Measurements from ENCODE around the gene PDE6A. TPM values are rescaled to one million over a fixed set of nuclear protein-coding genes. Genes with fewer than 3 reads are reported as not detected.

The PDE6A gene
- total RNA-seq, 4 donors from 2014 or later, result 0.04 to 3.8 (median 2.2) TPM

DNA sequence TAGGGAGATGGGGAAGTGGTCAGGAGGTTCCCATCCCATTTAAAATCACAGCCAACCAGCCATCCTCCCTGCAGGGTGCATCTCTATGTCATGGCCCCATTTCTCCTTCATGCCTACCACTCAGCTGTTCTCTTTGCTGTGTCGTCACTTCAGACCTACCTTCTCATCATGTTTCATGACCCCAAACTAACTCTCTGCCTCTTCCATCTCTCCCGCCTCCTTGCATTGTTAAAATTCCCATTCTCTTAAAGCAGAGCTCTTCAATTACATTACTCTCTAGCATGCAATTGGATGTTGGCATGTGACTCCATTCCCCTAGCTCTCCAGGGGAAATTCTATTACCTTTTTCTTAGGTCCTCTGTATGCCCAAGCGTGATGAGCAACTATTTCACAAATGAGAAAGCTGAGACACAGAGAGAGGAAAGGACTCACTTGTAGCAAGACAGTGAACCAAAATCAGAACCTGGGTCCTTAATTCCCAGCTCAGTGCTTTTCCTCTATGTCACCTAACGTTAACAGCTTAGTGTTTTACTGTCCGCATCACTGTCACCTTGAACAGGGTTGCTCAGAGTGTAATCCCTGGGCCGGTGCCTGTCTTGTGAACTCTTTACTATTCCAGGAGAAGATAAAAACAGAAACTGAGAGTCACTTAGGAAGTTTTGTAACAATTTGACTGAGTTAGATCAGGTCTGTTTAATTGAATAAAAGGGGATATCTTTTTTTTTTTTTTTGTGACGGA is 28.1 kb downstream of the PDE6A start:
- Histone ChIP-seq H3K9me3 (no peaks in the 10 kb centered on the region), H3K4me3 (no peak overlapping the region), H3K27me3 (no peaks in the 10 kb centered on the region), H3K27ac (no peak overlapping the region), H3K4me1 (peaks cover 6 to 58% (median 9%) of the 10 kb centered on the region in 3 donors), H3K36me3 (no peaks in the 10 kb centered on the region)
- 89 to 91% methylated on average over 7 of the region's 7 CpGs for WGBS, 2 donors
- TF ChIP-seq POLR2A (IDR thresholded peaks at IDR 0.05), result no peak
- TF ChIP-seq, protein P1, sequence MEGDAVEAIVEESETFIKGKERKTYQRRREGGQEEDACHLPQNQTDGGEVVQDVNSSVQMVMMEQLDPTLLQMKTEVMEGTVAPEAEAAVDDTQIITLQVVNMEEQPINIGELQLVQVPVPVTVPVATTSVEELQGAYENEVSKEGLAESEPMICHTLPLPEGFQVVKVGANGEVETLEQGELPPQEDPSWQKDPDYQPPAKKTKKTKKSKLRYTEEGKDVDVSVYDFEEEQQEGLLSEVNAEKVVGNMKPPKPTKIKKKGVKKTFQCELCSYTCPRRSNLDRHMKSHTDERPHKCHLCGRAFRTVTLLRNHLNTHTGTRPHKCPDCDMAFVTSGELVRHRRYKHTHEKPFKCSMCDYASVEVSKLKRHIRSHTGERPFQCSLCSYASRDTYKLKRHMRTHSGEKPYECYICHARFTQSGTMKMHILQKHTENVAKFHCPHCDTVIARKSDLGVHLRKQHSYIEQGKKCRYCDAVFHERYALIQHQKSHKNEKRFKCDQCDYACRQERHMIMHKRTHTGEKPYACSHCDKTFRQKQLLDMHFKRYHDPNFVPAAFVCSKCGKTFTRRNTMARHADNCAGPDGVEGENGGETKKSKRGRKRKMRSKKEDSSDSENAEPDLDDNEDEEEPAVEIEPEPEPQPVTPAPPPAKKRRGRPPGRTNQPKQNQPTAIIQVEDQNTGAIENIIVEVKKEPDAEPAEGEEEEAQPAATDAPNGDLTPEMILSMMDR (IDR thresholded peaks at IDR 0.05), result no peak
- intact Hi-C loops (cut with DNase I), result no loop called here
- no peak for DNase-seq

DNA sequence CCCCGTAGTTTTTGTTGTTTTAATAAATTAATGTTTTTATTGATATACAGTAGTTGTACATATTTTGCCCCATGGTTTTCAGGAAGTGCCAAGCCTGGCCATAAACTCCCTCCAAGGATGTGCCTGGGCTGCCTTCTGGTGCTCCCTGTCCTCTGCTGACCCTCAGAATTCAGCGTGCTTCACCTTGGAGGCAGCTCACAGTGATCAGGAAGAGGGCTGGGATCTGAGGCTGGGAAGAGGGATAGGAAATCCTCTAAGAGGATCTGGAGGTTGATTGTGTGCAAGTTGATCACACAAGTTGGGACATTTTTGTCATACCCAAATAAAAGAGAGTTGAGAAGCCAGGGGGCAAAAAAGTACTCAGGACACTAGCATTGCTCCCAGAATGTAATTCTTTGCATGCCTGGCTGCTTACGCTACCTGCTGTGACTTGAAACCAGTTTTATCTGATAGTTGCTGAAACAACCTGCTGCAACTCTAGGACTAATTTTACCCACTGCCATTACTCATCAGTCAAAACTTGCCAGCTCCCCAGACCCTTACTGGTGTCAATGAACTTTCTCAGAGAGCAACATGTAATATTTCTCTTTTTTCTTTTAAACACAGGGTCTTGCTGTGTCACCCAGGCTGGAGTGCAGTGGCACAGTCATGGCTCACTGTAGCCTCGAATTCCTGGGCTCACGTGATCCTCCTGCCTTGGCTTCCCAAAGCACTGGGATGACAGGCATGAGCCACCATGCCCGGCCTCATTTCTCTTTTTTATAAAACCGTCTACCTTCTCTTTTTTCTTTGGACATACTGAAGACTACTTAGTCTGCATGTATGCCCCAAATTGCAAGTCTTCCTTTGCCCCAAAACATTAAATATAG is 29.0 kb downstream of the PDE6A start:
- Histone ChIP-seq H3K27ac (peak overlapping the region in 2 of 4 donors; percentile 31 to 59), H3K4me3 (no peak overlapping the region)
- 61 to 64% methylated on average over 7 of the region's 7 CpGs for WGBS, 2 donors

DNA sequence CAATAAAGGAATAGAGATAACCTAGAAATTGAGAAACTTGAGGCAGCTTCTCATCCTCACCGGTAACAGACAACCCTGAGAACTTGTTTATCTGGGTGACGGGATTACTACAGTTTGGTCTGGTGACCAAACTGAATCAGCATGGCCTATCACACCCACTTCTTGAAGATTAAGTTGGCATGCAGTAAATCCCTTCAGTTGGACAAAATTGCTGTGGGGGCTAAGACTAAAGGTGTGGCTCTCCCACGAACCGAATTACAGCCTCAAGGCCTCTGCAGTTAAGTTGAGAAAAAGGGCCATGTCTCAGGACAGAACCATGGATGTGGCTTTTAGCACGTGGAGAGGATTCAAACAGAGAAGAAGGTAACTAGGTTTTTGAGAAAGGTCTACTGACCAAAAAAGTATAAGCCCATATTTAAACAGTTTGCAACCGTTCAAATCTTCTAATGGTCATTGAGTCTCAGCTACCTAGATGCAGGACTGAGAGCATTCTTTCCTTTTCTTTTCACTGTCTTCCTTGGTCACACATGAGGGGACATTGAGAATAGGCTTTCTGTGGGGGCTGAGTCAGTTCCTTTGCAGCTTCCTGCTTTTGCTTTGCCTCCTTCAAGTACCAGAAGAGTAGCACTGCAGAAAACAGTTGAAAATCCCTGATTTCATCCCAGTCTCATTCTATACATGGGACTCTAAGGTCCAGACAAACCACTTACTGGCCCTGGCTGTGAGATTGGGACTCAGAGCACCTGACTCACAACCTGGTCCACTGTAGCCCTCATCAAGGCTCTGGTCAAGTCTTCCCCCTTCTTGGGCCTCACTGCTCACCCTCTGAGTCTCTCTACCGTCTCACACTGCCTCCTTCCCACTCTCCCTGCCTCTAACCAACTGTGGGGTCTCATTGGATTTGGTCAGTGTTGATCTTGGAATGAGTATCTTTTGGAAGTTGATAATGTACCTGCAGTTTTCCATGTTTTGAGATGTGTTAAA is 30.9 kb downstream of the PDE6A start:
- no peaks in the 10 kb centered on the region for H3K36me3 ChIP-seq
- H3K4me1 ChIP-seq, result peaks cover 6 to 72% (median 9%) of the 10 kb centered on the region in 3 donors
- 57 to 61% methylated on average over 7 of the region's 7 CpGs for WGBS, 2 donors
- H3K9me3 ChIP-seq, result no peaks in the 10 kb centered on the region
- TF ChIP-seq, protein P1 (IDR thresholded peaks at IDR 0.05), result no peak
- no peak for TF ChIP-seq POLR2A (IDR thresholded peaks at IDR 0.05)
- H3K27ac ChIP-seq, result peak overlapping the region in 3 of 4 donors; percentile 47 to 83 (median 78)
- DNase-seq, result no peak
- no peak overlapping the region for H3K4me3 ChIP-seq
- H3K27me3 ChIP-seq, result no peaks in the 10 kb centered on the region
- intact Hi-C loops (cut with DNase I), result no loop called here

More for the DNA sequence above, 29.0 kb downstream of the PDE6A start:
- intact Hi-C loops (cut with DNase I), result no loop called here
- Histone ChIP-seq H3K9me3 (no peaks in the 10 kb centered on the region), H3K27me3 (no peaks in the 10 kb centered on the region), H3K36me3 (no peaks in the 10 kb centered on the region), H3K4me1 (peaks cover 6 to 64% (median 9%) of the 10 kb centered on the region in 3 donors)
- no peak for DNase-seq
- TF ChIP-seq, protein P1 (IDR thresholded peaks at IDR 0.05), result no peak
- no peak for TF ChIP-seq POLR2A (IDR thresholded peaks at IDR 0.05)

DNA sequence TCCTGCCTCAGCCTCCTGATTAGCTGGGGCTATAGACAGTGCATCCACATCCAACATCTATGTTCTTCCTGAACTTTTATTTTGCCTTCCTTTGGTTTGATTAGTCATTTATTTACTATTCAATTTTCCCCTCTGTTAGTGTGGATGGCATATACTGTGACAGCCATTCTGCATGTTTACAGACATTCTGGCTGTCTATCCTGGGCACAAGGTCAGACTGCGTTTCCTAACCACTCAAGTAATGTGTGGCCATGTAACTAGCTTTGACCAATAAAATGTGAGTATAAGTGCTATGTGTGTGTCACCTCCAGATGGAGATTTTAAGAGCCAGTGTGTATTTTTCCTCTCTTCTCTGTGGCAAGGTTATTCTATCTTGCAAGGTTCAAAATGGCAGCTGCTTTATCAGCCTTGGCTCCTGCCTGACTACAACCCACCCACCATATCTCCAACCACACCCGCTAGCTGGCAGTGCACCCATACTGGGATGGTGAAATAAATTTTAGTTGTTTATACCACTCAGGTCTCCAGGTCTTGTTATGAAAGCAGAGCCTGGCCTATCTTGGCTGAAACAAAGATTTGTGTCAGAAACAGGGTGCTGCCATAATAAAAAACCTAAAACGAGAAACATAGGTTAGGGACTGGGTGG is 32.2 kb downstream of the PDE6A start:
- Histone ChIP-seq H3K4me1 (peaks cover 6 to 71% (median 9%) of the 10 kb centered on the region in 3 donors), H3K27me3 (no peaks in the 10 kb centered on the region), H3K4me3 (no peak overlapping the region), H3K9me3 (no peaks in the 10 kb centered on the region), H3K36me3 (no peaks in the 10 kb centered on the region), H3K27ac (peak overlapping the region in 3 of 4 donors; percentile 62 to 83 (median 78))
- 91 to 94% methylated on average over 3 of the region's 3 CpGs for WGBS, 2 donors
- intact Hi-C loops (cut with DNase I), result no loop called here
- TF ChIP-seq POLR2A (IDR thresholded peaks at IDR 0.05), result no peak
- TF ChIP-seq, protein P1 (IDR thresholded peaks at IDR 0.05), result no peak
- no peak for DNase-seq
